Renal cortical epithelial cell (primary cell): ENCODE data around the gene DLAT. TPM values are rescaled to one million over a fixed set of nuclear protein-coding genes. Genes with fewer than 3 reads are reported as not detected.

Experiments
- total RNA-seq: library from RNA; depleted of rRNA; stranded (reverse); fragments of >200 nt; gene quantifications from 2 replicates; pipeline ENCODE4 v1.2.3, GENCODE V29; 2014

The DLAT gene
- total RNA-seq, 1 donor from 2014 or later: 41.0 TPM

Other genes with a start within 250 kb of the DLAT start
- gene ALG9, start 153.8 kb upstream of the DLAT start, total RNA-seq: 41.7 and 42.4 TPM in 2 replicates
- 3.0 and 3.4 TPM in 2 replicates for gene FDXACB1, start 146.2 kb upstream of the DLAT start, total RNA-seq
- gene CFAP68, start 145.9 kb upstream of the DLAT start, total RNA-seq: 7.6 and 20.1 TPM in 2 replicates
- 63.0 and 179 TPM in 2 replicates for gene CRYAB, start 113.6 kb upstream of the DLAT start, total RNA-seq
- 0.10 and 0.69 TPM in 2 replicates for gene HSPB2, start 112.7 kb upstream of the DLAT start, total RNA-seq
- gene C11orf52, start 106.5 kb upstream of the DLAT start, total RNA-seq: 9.2 and 15.3 TPM in 2 replicates
- gene DIXDC1, start 88.1 kb upstream of the DLAT start, total RNA-seq: 58.9 and 64.7 TPM in 2 replicates
- 3.0 and 7.4 TPM in 2 replicates for gene PIH1D2, start 48.6 kb downstream of the DLAT start, total RNA-seq
- gene NKAPD1, start 48.9 kb downstream of the DLAT start, total RNA-seq: 28.5 and 44.0 TPM in 2 replicates
- gene TIMM8B, start 61.3 kb downstream of the DLAT start, total RNA-seq: 39.1 and 71.4 TPM in 2 replicates
- gene SDHD, start 61.5 kb downstream of the DLAT start, total RNA-seq: 126 and 185 TPM in 2 replicates
- gene IL18, start 138.7 kb downstream of the DLAT start, total RNA-seq: 1.6 and 34.2 TPM in 2 replicates
- gene TEX12, start 142.0 kb downstream of the DLAT start, total RNA-seq: not detected in 2 replicates
- gene BCO2, start 150.1 kb downstream of the DLAT start, total RNA-seq: 0.75 TPM in 1 of 2 replicates, not detected in the other
- gene PTS, start 201.0 kb downstream of the DLAT start, total RNA-seq: 43.5 and 56.8 TPM in 2 replicates
- not detected in 2 replicates for gene PLET1, start 235.5 kb downstream of the DLAT start, total RNA-seq